H1 (cell line): ENCODE measurements around the gene LAMB3. TPM values are rescaled to one million over a fixed set of nuclear protein-coding genes. Genes with fewer than 3 reads are reported as not detected.

Experiments
- CTCF ChIA-PET: fragments of 300-600 bp; sonication (Branson Sonifier 250); formaldehyde crosslinking; loops from one replicate; lab custom pipeline; 2021; ENCODE audit not compliant: partially characterized antibody; lab: Charles Lee
- POLR2A ChIA-PET: fragments of 300-600 bp; sonication (Branson Sonifier 250); formaldehyde crosslinking; loops from one replicate; lab custom pipeline; 2021; ENCODE audit warnings: inconsistent platforms; ENCODE audit not compliant: partially characterized antibody; lab: Charles Lee
- DNase-seq, 2 experiments: peaks; one replicate each; pipeline versions ENCODE4 v3.0.0 to v3.0.0-alpha.2; 2010 to 2022; ENCODE audit warnings: low spot score in 2 of 2, low read depth in 1 of 2, mixed read lengths in 1 of 2
- FAIRE-seq: peaks from 2 replicates; lab custom pipeline; 2011; peaks lifted over from hg19 to GRCh38; lab: Jason Lieb, UNC
- H2AFZ ChIP-seq: 2 replicates; pipeline ENCODE4 v1.8.1; 2012; ENCODE audit warnings: low read length, inconsistent platforms
- H2AK5ac ChIP-seq: 2 replicates; pipeline ENCODE4 v1.6.1; 2013; ENCODE audit warnings: low read depth, low read length
- H2BK120ac ChIP-seq: replicated peaks from 2 replicates; pipeline ENCODE3; 2013; ENCODE audit warnings: low read depth, low read length, inconsistent platforms
- H2BK12ac ChIP-seq: 2 replicates; pipeline ENCODE4 v1.6.1; 2013; ENCODE audit warnings: low read depth, low read length
- H2BK15ac ChIP-seq: 2 replicates; pipeline ENCODE4 v1.6.1; 2013; ENCODE audit warnings: low read length
- H2BK20ac ChIP-seq: 2 replicates; pipeline ENCODE4 v1.6.1; 2013; ENCODE audit warnings: low read length
- H2BK5ac ChIP-seq: 2 replicates; pipeline ENCODE4 v1.6.1; 2013; ENCODE audit warnings: low read depth, low read length
- H3K14ac ChIP-seq: 2 replicates; pipeline ENCODE4 v1.6.1; 2013; ENCODE audit warnings: inconsistent platforms; ENCODE audit not compliant: insufficient read length
- H3K18ac ChIP-seq: 2 replicates; pipeline ENCODE4 v1.6.1; 2013; ENCODE audit warnings: low read length; ENCODE audit errors: extremely low read depth
- H3K23ac ChIP-seq: 2 replicates; pipeline ENCODE4 v1.6.1; 2013; ENCODE audit warnings: inconsistent platforms; ENCODE audit not compliant: insufficient read length
- H3K23me2 ChIP-seq: 2 replicates; pipeline ENCODE4 v1.6.1; 2013; ENCODE audit warnings: low read depth, low read length
- H3K27ac ChIP-seq: 2 replicates; pipeline ENCODE4 v1.6.1; 2011; ENCODE audit warnings: low read depth, low read length, inconsistent platforms
- H3K27me3 ChIP-seq, 4 experiments: replicated peaks in 1 of 4; 1 replicate in 1 of 4; 2 replicates in 3 of 4; pipeline versions ENCODE4 v1.6.1 to v1.8.1; 2011 to 2013; ENCODE audit warnings: low read length in 3 of 4, mild to moderate bottlenecking in 3 of 4, inconsistent platforms in 2 of 4, mixed read lengths in 2 of 4, moderate library complexity in 1 of 4; ENCODE audit not compliant: control insufficient read depth in 3 of 4, insufficient read depth in 3 of 4; ENCODE audit errors: extremely low read depth in 1 of 4
- H3K36me3 ChIP-seq, 4 experiments: 2 replicates each; pipeline versions ENCODE4 v1.6.1 to v1.8.1; 2011 to 2013; ENCODE audit warnings: mild to moderate bottlenecking in 4 of 4, low read length in 3 of 4, moderate library complexity in 2 of 4, control low read depth in 1 of 4, inconsistent platforms in 1 of 4; ENCODE audit not compliant: insufficient read depth in 4 of 4, control insufficient read depth in 2 of 4
- H3K4ac ChIP-seq: replicated peaks from 2 replicates; pipeline ENCODE3; 2013; ENCODE audit warnings: low read length, low read depth, mixed read lengths, inconsistent platforms; ENCODE audit not compliant: insufficient read length
- H3K4me1 ChIP-seq, 4 experiments: replicated peaks in 1 of 4; 1 replicate in 1 of 4; 2 replicates in 3 of 4; pipeline versions ENCODE4 v1.6.1 to v1.8.1; 2011 to 2013; ENCODE audit warnings: low read length in 3 of 4, inconsistent platforms in 2 of 4, mixed read lengths in 1 of 4; ENCODE audit not compliant: insufficient read depth in 4 of 4, control insufficient read depth in 3 of 4
- H3K4me2 ChIP-seq, 2 experiments: 2 replicates each; pipeline versions ENCODE4 v1.6.1 to v1.8.1; 2011 to 2013; ENCODE audit warnings: low read depth in 2 of 2, low read length in 2 of 2, control low read depth in 1 of 2, inconsistent platforms in 1 of 2, mild to moderate bottlenecking in 1 of 2; ENCODE audit not compliant: insufficient read depth in 1 of 2
- H3K4me3 ChIP-seq, 4 experiments: fragments of 200-600, 300-600 bp in 1 of 4; sonication (generic), shearing (Covaris generic), sonication (Bioruptor Twin) in 1 of 4; 2 replicates each; pipeline versions ENCODE4 v1.5.1 to v1.8.1; 2011 to 2016; ENCODE audit warnings: low read length in 4 of 4, low read depth in 3 of 4, control low read depth in 2 of 4, inconsistent platforms in 2 of 4, mild to moderate bottlenecking in 2 of 4, mixed read lengths in 1 of 4, moderate library complexity in 1 of 4; ENCODE audit not compliant: insufficient read depth in 2 of 4; ENCODE audit errors: extremely low read depth in 1 of 4
- H3K56ac ChIP-seq: replicated peaks from 2 replicates; pipeline ENCODE3; 2013; ENCODE audit warnings: low read depth, mild to moderate bottlenecking, mixed read lengths, low read length, inconsistent platforms; ENCODE audit not compliant: insufficient read length
- H3K79me1 ChIP-seq: 2 replicates; pipeline ENCODE4 v1.6.1; 2013; ENCODE audit warnings: low read depth, low read length, control low read depth
- H3K79me2 ChIP-seq, 2 experiments: 2 replicates each; pipeline versions ENCODE4 v1.6.1 to v1.8.1; 2012 to 2013; ENCODE audit warnings: low read length in 2 of 2, mild to moderate bottlenecking in 2 of 2, inconsistent platforms in 1 of 2; ENCODE audit not compliant: insufficient read depth in 2 of 2, control insufficient read depth in 1 of 2
- H3K9ac ChIP-seq, 4 experiments: replicated peaks in 1 of 4; 1 replicate in 1 of 4; 2 replicates in 3 of 4; pipeline versions ENCODE4 v1.6.1 to v1.8.1; 2011 to 2013; ENCODE audit warnings: low read depth in 3 of 4, low read length in 3 of 4, control low read depth in 2 of 4, mild to moderate bottlenecking in 2 of 4, moderate library complexity in 2 of 4, inconsistent platforms in 1 of 4; ENCODE audit errors: extremely low read depth in 1 of 4
- H3K9me3 ChIP-seq, 2 experiments: 2 replicates each; pipeline versions ENCODE4 v1.6.1 to v1.8.1; 2012 to 2013; ENCODE audit warnings: mild to moderate bottlenecking in 2 of 2, moderate library complexity in 2 of 2, control low read depth in 1 of 2, inconsistent platforms in 1 of 2, low read depth in 1 of 2, low read length in 1 of 2, mixed read lengths in 1 of 2; ENCODE audit not compliant: insufficient read depth in 2 of 2
- H4K20me1 ChIP-seq, 2 experiments: replicated peaks in 1 of 2; 2 replicates each; pipeline versions ENCODE3 to v1.8.1; 2011 to 2013; ENCODE audit warnings: inconsistent platforms in 2 of 2, low read length in 2 of 2, mild to moderate bottlenecking in 1 of 2; ENCODE audit not compliant: insufficient read depth in 2 of 2, control insufficient read depth in 1 of 2
- H4K5ac ChIP-seq: 2 replicates; pipeline ENCODE4 v1.6.1; 2013; ENCODE audit warnings: low read length, low read depth, mixed read lengths, inconsistent platforms; ENCODE audit not compliant: insufficient read length
- H4K8ac ChIP-seq: 2 replicates; pipeline ENCODE4 v1.8.0; 2013; ENCODE audit warnings: mild to moderate bottlenecking, moderate library complexity, low read length, inconsistent platforms; ENCODE audit not compliant: insufficient read depth; ENCODE audit errors: extremely low read depth
- H4K91ac ChIP-seq: replicated peaks from 2 replicates; pipeline ENCODE3; 2013; ENCODE audit warnings: low read length, mixed read lengths, inconsistent platforms; ENCODE audit not compliant: insufficient read length
- BRCA1 ChIP-seq: IDR thresholded peaks from 2 replicates; pipeline ENCODE4 v1.6.1; 2012; ENCODE audit warnings: low read depth, low read length, improper control_type of control experiment
- CTBP2 ChIP-seq: IDR thresholded peaks from 2 replicates; pipeline ENCODE4 v1.7.0; 2011; ENCODE audit warnings: borderline replicate concordance, mild to moderate bottlenecking, moderate library complexity, mixed read lengths, low read length; ENCODE audit not compliant: insufficient read depth, insufficient read length
- FOSL1 ChIP-seq: IDR thresholded peaks from 2 replicates; pipeline ENCODE4 v1.6.1; 2011; ENCODE audit warnings: mild to moderate bottlenecking, low read depth, low read length, moderate library complexity; ENCODE audit not compliant: insufficient read depth
- HDAC6 ChIP-seq: IDR thresholded peaks from one replicate; pipeline ENCODE4 v1.7.1; 2012; ENCODE audit warnings: low read depth, mild to moderate bottlenecking, inconsistent platforms, low read length, moderate library complexity
- JUN ChIP-seq: IDR thresholded peaks from 2 replicates; pipeline ENCODE4 v1.6.1; 2011; ENCODE audit warnings: low read depth, mild to moderate bottlenecking, improper control_type of control experiment, low read length
- KDM1A ChIP-seq: fragments of 200-600, 300-600 bp; sonication (generic); IDR thresholded peaks from 2 replicates; pipeline ENCODE4 v1.7.1; 2016; ENCODE audit warnings: mild to moderate bottlenecking, low read length, borderline replicate concordance
- POLR2A ChIP-seq, 2 experiments: IDR thresholded peaks; 1 replicate in 1 of 2; 2 replicates in 1 of 2; pipeline ENCODE4 v1.6.1; 2011; ENCODE audit warnings: low read depth in 2 of 2, low read length in 2 of 2, mild to moderate bottlenecking in 2 of 2; ENCODE audit errors: control extremely low read depth in 1 of 2
- RNF2 ChIP-seq: fragments of 200-900, 300-1000 bp; sonication (generic); IDR thresholded peaks from 2 replicates; pipeline ENCODE4 v1.7.1; 2016; ENCODE audit warnings: borderline replicate concordance, low read depth, mild to moderate bottlenecking, antibody characterized with exemption, low read length; ENCODE audit not compliant: poor library complexity, severe bottlenecking; ENCODE audit errors: missing control alignments
- SP2 ChIP-seq: IDR thresholded peaks from 2 replicates; pipeline ENCODE4 v1.6.1; 2012; ENCODE audit warnings: mild to moderate bottlenecking, low read length, inconsistent platforms
- TAF1 ChIP-seq: IDR thresholded peaks from 2 replicates; pipeline ENCODE4 v1.6.1; 2011; ENCODE audit warnings: mild to moderate bottlenecking, low read depth, low read length
- TCF12 ChIP-seq: IDR thresholded peaks from 2 replicates; pipeline ENCODE4 v1.6.1; 2011; ENCODE audit warnings: low read depth, mild to moderate bottlenecking, low read length
- TEAD4 ChIP-seq: IDR thresholded peaks from 2 replicates; pipeline ENCODE4 v1.6.1; 2012; ENCODE audit warnings: low read depth, low read length, inconsistent platforms, mixed read lengths
- ZNF274 ChIP-seq: IDR thresholded peaks from 2 replicates; pipeline ENCODE4 v1.7.0; 2012; ENCODE audit warnings: low read length, borderline replicate concordance; ENCODE audit errors: extremely low read depth
- WGBS, 2 experiments: shearing (Covaris generic) in 1 of 2; methylation state at CpG; one replicate each; pipeline versions ENCODE4 v1.1.6 to v1.1.7; 2013 to 2015; ENCODE audit warnings: low lambda C conversion rate in 2 of 2, mixed read lengths in 2 of 2, inconsistent platforms in 1 of 2, low coverage in 1 of 2, missing lambda C conversion rate in 1 of 2; ENCODE audit not compliant: insufficient replicate concordance in 2 of 2, insufficient coverage in 1 of 2, insufficient read length in 1 of 2; ENCODE audit errors: extremely low coverage in 1 of 2, missing lambda C conversion rate in 1 of 2; 5-methylcytosine and 5-hydroxymethylcytosine counted together
- polyA plus RNA-seq, 7 experiments: library from polyadenylated mRNA; depleted of rRNA in 3 of 7; stranded (reverse) in 5 of 7; unstranded in 2 of 7; fragments of >200 nt in 5 of 7; fragments of 200-250 nt in 2 of 7; gene quantifications; 1 replicate in 5 of 7; 2 replicates in 1 of 7; 4 replicates in 1 of 7; pipeline versions ENCODE4 v1.2.1 to v1.2.3, GENCODE V29; 2011 to 2013; ENCODE audit warnings: missing spikeins in 2 of 7, mixed read lengths in 2 of 7
- total RNA-seq: library from RNA; stranded (reverse); fragmentation: NEBNext Ultra II Directional; extraction: Animal tissue kit (Norgen Biotek cat#: 25700); gene quantifications from 2 replicates; pipeline ENCODE4 v1.2.1, GENCODE V29; 2021
- TF ChIP-seq, protein P1 (sequence below): IDR thresholded peaks from 2 replicates; pipeline ENCODE4 v1.6.1; 2011; ENCODE audit warnings: low read length, improper control_type of control experiment

The LAMB3 gene
- total and polyA plus RNA-seq, 2 of the 8 experiments (the other 6 are each of a cell fraction or from before 2014, with no cell fraction given), result 0.45 to 0.50 TPM

DNA sequence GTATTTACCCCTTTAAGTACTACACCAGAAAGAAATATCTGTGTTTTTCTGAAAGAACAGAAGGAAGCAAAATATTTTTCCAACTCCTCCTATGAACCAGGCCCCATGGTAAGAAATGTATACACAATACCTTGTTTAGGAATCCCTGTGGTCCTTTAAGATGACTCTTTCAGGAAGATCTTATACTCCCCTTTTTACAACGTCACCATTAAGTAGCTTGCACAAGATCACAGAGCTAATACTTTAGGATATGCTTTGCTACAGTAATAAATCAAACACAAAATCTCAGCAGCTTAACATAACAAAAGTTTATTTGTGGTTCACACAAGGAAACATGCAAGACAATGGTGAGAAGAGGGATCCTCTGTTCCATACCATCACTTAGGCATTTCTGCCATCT lies 8.8 kb upstream of the LAMB3 start:
- WGBS, 2 experiments, result 90% methylated on average over 1 of the region's 1 CpG; no CpG with 5 or more reads in 1 of the 2 experiments

More for the DNA sequence above, 8.8 kb upstream of the LAMB3 start:
- ChIA-PET POLR2A (no interaction called here), CTCF (interaction anchor here (0.9 to 2.3 kb wide), 5 partner anchors 9 to 84 kb away, joined by 3 to 7 read pairs (median 3); partner anchors contain the start of genes G0S2 and LAMB3)
- Histone ChIP-seq H3K9me3 (no peaks in the 10 kb centered on the region), H2BK5ac (no peak overlapping the region), H3K79me2 (no peaks in the 10 kb centered on the region), H2BK120ac (no peak overlapping the region), H3K56ac (no peak overlapping the region), H3K23ac (no peak overlapping the region), H3K14ac (no peak overlapping the region), H3K4me1 (peaks cover 0 to 3% (median 0%) of the 10 kb centered on the region in 4 experiments; a peak in 2 of 7 replicates), H3K79me1 (no peaks in the 10 kb centered on the region), H3K27ac (no peak overlapping the region), H4K91ac (no peak overlapping the region), H3K18ac (no peak overlapping the region), H3K4me2 (no peak overlapping the region), H3K36me3 (no peaks in the 10 kb centered on the region), H2BK15ac (no peak overlapping the region), H3K27me3 (0 out of 7 replicates have a peak, but pooled peaks cover 0 to 2% (median 0%) of the 10 kb centered on the region in 4 experiments), H2BK20ac (no peak overlapping the region), H4K20me1 (no peaks in the 10 kb centered on the region), H4K5ac (no peak overlapping the region), H3K4ac (no peak overlapping the region), H2AK5ac (no peak overlapping the region), H3K4me3 (no peak overlapping the region), H4K8ac (no peak overlapping the region), H3K23me2 (no peaks in the 10 kb centered on the region), H3K9ac (no peak overlapping the region), H2BK12ac (no peak overlapping the region), H2AFZ (no peak overlapping the region)
- DNase-seq (no peak), FAIRE-seq (no peak)
- no peak for TF ChIP-seq POLR2A (IDR thresholded peaks at IDR 0.05; ENCODE audit: control extremely low read depth in 1 of 2, low read depth in 2 of 2, low read length in 2 of 2)
- TF ChIP-seq JUN, result no peak
- no peak for TF ChIP-seq TCF12
- TF ChIP-seq ZNF274, result no peak
- no peak for TF ChIP-seq KDM1A
- no peak for TF ChIP-seq CTBP2
- no peak for TF ChIP-seq TAF1
- TF ChIP-seq FOSL1, result no peak
- no peak for TF ChIP-seq HDAC6
- no peak for TF ChIP-seq SP2
- no peak for TF ChIP-seq BRCA1
- no peak for TF ChIP-seq RNF2
- TF ChIP-seq, protein P1, sequence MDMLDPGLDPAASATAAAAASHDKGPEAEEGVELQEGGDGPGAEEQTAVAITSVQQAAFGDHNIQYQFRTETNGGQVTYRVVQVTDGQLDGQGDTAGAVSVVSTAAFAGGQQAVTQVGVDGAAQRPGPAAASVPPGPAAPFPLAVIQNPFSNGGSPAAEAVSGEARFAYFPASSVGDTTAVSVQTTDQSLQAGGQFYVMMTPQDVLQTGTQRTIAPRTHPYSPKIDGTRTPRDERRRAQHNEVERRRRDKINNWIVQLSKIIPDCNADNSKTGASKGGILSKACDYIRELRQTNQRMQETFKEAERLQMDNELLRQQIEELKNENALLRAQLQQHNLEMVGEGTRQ, result no peak
- TF ChIP-seq TEAD4, result no peak
